GM18951 (cell line): ENCODE data around the gene RNU1-2.
"Not testable (repeated sequence)": the region's sequence is repeated elsewhere in the genome, so short reads cannot be mapped to it uniquely, and the experiment has no call there.

Experiments used
- POLR2A ChIP-seq: IDR thresholded peaks from 4 replicates; pipeline ENCODE4 v1.6.1; 2011; ENCODE audit warnings: mild to moderate bottlenecking; ENCODE audit not compliant: insufficient read length, insufficient read depth; ENCODE audit errors: extremely low read depth
- in situ Hi-C: fragments of 300-500 bp; cut with MboI; formaldehyde crosslinking; loops from one replicate; pipeline ENCODE4 v1.12.0; 2022; ENCODE audit warnings: low sequenced_read_pairs, mixed read lengths, inconsistent platforms; ENCODE audit not compliant: unreplicated experiment

RNU1-2 gene

GRCh38 chr1:16938351-16939321, 42.9 kb downstream of the RNU1-2 start:
- in situ Hi-C loops = no loop called here
- TF ChIP-seq POLR2A = no peak

- in situ Hi-C loops = not testable (repeated sequence)
These were observed 43.8 kb downstream of the RNU1-2 start for GRCh38 chr1:16939386-16940180.

GRCh38 chr1:16944038-16944437, 48.3 kb downstream of the RNU1-2 start:
- no peak for TF ChIP-seq POLR2A
- in situ Hi-C loops = no loop called here

- in situ Hi-C loops = not testable (repeated sequence)
These were observed 49.7 kb downstream of the RNU1-2 start for GRCh38 chr1:16945512-16945911.
